HG02852 (cell line): Measurements from ENCODE around the gene PER1.
A peak's percentile ranks its signal among the peaks of the same experiment; 100 is the strongest.
"Not testable (repeated sequence)": the region's sequence is repeated elsewhere in the genome, so short reads cannot be mapped to it uniquely, and the experiment has no call there.

Source experiments
- ATAC-seq: cut with Tn5 transposase; IDR thresholded peaks from one replicate; pipeline ENCODE4 v1.9.1; 2021; ENCODE audit warnings: mild to moderate bottlenecking, moderate library complexity; ENCODE audit not compliant: unreplicated experiment

Gene PER1

GRCh38 chr17:8122924-8123694 lies 29.1 kb downstream of the PER1 start:
- no peak for ATAC-seq

GRCh38 chr17:8122422-8122923 lies 29.7 kb downstream of the PER1 start:
- no peak for ATAC-seq

DNA sequence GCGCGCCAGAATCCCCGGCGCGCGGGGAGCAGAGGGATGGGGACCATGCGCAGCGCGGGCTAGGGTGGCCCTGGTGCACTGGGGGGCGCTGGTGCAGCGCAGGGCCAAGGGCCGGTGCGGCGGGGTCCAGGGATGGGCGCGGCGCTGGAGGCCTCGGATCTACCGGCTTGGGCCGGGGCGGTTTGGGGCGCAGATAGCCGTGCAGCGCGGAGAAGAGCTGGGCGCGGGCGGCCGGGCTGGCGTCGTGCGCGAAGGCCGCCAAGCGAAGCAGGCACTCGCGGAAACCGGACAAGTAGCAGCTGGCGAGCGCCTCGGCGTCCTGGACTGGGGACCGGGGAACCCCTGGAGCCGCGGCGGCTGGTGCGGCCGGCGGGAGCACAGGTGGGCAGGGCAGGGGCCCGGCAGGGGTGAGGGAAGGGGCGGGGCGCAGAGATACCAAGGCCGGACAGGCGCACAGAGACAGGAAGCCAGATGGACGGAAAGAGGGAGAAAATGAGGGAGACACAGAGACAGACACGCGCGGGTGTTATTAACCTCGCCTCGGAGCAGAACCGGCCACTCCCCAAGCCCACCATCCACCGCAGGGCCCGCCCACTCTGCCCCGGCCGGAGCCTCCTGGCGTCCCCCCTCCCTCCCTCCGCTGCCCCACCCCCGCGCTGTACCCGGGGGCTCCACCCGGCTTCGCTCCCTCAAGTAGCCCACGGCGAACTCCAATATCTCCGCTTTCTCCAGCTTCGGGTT lies 30.4 kb downstream of the PER1 start:
- ATAC-seq, result no peak

GRCh38 chr17:8121407-8121680 lies 30.9 kb downstream of the PER1 start:
- ATAC-seq, result no peak

- no peak for ATAC-seq
These were observed 31.4 kb downstream of the PER1 start for GRCh38 chr17:8120520-8121406.

- ATAC-seq, result peak; percentile 25
These were observed 32.4 kb downstream of the PER1 start for GRCh38 chr17:8119581-8120519.

DNA sequence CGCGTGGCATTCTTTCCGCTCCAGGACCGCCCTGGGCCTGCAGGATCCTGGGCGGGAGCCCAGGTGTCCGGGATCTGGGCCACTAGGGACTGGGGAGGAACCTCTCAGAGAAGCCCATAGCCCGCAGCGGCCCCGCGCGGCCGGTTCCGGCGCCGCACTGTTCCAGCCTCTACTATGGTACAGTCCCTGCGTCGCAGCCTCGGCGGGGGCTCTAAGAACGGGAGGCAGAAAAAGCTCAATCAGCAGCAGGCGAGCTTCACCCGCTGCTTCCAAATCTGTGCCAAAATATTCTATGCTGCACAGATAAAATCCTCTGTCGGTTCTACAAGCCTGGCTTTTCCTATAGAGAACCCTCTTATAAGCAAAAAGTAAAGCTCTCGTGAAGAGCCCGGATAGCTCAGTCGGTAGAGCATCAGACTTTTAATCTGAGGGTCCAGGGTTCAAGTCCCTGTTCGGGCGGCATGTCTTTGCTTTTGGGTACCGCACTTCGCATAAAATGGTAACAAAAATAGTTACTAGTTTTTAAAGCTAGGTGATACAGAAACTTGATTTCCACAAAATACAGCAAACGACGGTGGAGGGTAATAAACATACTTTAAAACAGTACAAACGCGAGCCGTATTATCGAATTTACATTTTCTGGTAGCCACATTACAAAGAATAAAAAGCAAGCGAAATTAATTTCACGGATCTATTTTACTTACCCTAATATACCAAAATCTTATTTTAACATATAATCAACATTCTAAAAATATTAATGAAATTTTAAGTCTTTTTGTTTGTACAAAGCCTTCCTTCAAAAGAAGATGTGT lies 33.2 kb downstream of the PER1 start:
- no peak for ATAC-seq

- no peak for ATAC-seq
These were observed 34.0 kb downstream of the PER1 start, which contains the start of gene ALOXE3 for GRCh38 chr17:8117980-8118768. ALOXE3 (minus strand) TSS chr17:8118514; CDS start chr17:8117990, 524 bp downstream.

DNA sequence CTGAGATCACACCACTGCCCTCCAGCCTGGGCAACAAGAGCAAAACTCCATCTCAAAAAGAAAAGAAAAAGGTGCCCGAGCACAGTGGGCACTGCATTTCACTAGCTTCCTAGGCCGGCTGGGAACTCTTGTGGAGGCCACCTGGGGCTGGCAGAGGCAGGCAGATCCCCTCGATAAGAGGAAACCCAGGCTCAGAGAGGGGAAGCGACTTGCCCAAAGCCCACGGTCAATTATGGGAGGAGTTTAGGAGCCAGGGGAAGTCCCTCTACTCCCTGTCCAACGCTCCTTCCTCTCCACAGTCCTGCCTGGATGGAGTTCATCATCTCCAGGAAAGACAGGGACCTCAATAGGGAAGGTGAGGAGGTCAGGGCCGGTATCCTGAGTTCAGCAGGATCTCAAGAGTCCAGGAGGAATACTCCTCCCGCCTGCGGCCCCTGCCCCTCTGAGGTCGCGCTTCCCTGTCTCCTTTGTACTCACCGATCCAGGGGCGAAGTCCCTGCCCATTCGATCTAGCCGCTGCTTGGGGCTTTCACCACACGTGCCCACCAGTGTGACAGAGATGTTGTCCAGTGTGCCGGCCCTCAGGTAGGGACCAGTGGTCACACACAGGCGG lies 34.7 kb downstream of the PER1 start:
- ATAC-seq, result no peak

DNA sequence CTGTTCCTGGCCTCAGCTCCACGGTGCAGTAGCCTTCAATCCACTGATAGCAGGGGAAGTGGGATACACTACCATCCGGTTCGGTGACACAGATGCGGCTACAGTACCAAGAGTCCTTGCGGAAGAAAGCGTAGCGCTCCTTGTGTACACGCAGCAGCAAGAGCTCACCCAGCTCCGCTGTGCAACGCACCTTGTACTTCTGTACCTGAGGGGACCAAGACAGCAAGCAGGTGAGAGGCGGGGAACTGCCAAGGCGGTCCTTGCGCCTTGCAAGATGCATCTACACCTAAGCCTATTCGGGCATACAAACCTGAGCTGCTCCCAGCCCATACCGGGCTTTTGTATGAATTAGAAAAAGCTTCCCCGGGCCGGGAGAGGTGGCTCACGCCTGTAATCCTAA lies 35.4 kb downstream of the PER1 start:
- no peak for ATAC-seq

GRCh38 chr17:8110907-8111306 lies 41.3 kb downstream of the PER1 start:
- ATAC-seq, result no peak

GRCh38 chr17:8110456-8110804 lies 41.8 kb downstream of the PER1 start:
- no peak for ATAC-seq

DNA sequence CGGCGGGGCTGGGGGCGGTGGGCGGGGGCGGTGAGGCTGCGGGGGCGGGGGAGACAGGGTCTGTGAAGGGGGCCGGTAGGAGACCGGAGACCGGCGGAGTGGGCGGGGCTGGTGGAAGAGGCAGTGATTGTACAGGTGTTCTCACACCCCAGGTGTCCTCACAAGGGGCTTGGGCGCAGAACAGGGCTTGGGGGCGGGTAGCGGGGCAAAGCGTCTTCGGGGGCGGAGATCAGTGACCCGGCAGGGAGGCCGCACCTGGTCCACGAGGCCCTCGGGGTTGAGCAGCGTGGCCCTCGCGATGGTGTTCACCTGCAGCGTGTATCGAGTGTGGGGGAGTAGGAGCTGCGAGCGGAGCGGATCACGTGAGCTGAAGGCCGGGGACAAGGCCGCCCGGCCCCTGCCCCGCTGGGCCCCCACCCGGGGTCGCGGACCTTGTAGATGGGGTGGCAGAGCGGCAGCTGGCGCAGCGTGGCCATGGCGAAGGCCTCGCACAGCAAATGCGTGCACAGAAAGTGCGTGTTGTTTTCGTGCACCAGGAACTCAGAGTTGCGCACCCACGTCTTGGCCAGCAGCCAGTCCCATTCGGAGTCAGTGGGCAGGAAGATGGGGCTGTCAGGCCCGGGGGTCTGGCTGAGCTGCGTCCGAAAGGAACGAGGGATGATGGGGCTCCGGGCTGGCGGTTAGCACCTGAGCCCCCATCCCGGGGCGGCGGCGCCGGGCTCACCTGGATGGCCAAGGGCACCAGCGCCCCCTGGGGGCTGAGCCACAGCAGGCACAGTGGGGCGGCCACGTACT lies 42.3 kb downstream of the PER1 start:
- ATAC-seq, result no peak

DNA sequence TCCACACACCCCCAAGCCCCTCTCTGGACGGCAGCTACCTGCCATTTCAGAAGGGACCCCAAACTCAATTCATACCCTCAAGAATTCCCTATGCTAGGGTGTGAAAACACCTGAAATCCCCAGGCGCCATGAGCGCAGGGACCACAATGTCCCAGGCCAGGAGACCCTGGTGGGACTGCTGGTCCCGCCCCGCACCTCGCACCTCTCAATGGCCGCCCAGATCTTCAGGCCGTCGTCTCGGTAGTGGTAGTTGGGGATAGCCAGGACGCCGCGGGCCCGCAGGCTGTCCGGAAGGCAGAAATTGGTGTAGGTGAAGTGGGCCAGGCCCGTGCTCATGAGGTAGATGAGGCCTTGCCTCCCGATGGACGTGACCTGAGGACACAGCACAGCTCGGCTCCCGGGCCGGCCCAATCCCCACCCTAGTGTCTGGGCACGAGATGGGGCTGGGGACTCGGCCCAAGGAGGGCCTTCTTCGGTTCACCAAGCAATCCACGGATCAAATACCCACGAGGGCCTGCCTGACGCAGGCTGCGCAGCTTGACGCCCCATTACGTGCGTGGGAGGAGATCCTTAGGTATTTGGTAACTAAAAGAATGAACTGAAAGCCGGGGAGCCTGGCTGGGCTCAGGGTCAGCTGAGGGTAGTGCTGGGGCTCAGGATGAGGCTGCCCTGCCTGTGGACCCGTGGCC lies 43.1 kb downstream of the PER1 start:
- ATAC-seq, result no peak

DNA sequence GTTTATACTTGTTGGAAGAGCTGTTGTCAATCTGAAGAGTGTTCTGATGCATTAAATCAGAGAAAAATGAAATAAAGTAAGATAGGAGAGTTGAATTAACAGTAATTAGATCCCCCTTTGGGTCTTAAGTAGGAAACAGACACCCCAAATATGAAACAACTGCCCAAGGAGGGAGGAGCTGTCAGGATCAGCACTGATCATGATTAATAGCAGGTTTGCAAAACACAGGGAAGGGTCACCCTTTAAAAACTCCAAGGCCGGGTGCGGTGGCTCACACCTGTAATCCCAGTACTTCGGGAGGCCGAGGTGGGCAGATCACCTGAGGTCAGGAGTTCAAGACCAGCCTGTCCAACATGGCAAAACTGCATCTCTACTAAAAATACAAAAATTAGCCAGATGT lies 45.2 kb downstream of the PER1 start:
- ATAC-seq, result not testable (repeated sequence)

GRCh38 chr17:8105957-8106398 lies 46.2 kb downstream of the PER1 start:
- ATAC-seq, result no peak

GRCh38 chr17:8104911-8105310 lies 47.3 kb downstream of the PER1 start:
- no peak for ATAC-seq
